ENCODE data around the gene CRMP1. TPM values are rescaled to one million over a fixed set of nuclear protein-coding genes. Genes with fewer than 3 reads are reported as not detected.

The CRMP1 gene
- total RNA-seq, 1 experiment from 2014 or later, result 0.05 TPM

DNA sequence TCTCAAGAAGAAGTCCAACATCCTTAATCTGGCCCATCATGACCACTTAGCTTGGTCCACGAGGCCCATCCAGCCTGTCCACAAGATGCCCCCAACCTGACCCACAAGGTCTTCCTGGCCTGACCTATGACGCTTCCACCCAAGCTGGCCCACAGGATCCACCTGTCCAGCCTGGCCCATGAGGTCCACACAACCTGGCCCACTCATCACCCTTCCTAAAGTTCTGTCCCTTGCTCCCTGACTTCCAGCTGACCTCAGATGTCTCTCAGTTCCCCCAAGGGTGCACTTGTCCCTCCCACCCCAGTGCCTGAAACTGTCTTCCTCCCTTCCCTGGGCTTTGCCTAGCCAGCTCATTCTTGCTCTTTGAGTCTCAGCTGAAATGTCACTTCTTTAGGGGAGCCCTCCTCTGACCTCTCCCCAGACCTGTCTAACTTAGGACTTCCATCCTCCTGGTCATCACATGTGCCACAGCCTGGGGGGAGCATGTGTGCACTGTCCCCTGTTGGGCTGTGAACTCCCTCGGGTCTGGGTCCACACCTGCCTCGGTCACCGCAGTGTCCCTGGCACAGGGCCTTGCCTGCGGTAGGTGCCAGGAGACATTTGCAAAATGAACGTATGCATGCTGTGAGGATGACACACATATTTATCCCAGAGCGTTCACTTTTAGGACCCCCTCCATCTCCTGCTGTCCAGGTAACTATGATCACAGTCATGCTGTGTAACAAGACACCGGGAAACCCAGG is 120.2 kb downstream of the CRMP1 start:
- DNase-seq (ENCODE audit: low read depth), result no peak

Small RNA genes within 50 kb of the gene (small RNA-seq; reads per million reads assigned to genes)
- gene MIR378D1, result not detected

Other genes starting within 250 kb of the CRMP1 start
- gene EVC2, start 184.5 kb downstream of the CRMP1 start, total RNA-seq (2014; rRNA removed; shearing (Covaris generic)), result not detected in 2 replicates
- gene EVC, start 181.9 kb downstream of the CRMP1 start, total RNA-seq (2014; rRNA removed; shearing (Covaris generic)), result 12.0 and 13.0 TPM in 2 replicates
- not detected in 2 replicates for gene C4orf50, start 125.3 kb upstream of the CRMP1 start, total RNA-seq (2014; rRNA removed; shearing (Covaris generic))